Hepatocyte (in vitro differentiated cells): ENCODE measurements around the gene ZBTB44.

Experiments
- EZH2 ChIP-seq: fragments of 200-600 bp; sonication (generic); IDR thresholded peaks from 2 replicates; pipeline ENCODE4 v1.6.1; 2016; ENCODE audit warnings: antibody characterized with exemption, mild to moderate bottlenecking, borderline replicate concordance
- EZH2phosphoT487 ChIP-seq: fragments of 200-600 bp; sonication (generic); IDR thresholded peaks from one replicate; pipeline ENCODE4 v1.6.1; 2018; ENCODE audit warnings: antibody characterized with exemption, mild to moderate bottlenecking, low read depth, moderate library complexity; ENCODE audit not compliant: unreplicated experiment, severe bottlenecking
- TF ChIP-seq, protein P1 (sequence below): fragments of 200-600 bp; sonication (generic); IDR thresholded peaks from 2 replicates; pipeline ENCODE4 v1.5.1; 2016; ENCODE audit warnings: antibody characterized with exemption, mild to moderate bottlenecking; ENCODE audit not compliant: poor library complexity

DNA sequence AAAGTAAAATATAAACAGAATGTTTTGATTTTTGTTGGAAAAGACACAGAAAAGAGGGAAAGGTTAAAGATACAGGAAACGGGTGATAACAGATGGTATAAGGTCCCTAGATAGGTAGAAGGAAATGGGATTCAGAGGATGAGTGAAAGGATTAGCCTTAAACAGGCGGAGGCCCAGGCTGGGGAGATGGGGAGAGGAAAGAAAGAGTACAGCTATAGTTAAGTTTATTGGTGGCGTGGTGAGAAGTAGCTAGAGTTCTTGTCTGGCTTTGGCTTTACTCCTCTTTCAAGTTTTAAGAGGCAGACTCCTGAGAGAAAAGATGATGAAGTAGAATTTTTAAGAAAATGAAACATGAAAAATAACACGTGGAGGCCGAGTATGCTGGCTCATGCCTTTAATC lies 13.7 kb downstream of the ZBTB44 start:
- TF ChIP-seq, protein P1, sequence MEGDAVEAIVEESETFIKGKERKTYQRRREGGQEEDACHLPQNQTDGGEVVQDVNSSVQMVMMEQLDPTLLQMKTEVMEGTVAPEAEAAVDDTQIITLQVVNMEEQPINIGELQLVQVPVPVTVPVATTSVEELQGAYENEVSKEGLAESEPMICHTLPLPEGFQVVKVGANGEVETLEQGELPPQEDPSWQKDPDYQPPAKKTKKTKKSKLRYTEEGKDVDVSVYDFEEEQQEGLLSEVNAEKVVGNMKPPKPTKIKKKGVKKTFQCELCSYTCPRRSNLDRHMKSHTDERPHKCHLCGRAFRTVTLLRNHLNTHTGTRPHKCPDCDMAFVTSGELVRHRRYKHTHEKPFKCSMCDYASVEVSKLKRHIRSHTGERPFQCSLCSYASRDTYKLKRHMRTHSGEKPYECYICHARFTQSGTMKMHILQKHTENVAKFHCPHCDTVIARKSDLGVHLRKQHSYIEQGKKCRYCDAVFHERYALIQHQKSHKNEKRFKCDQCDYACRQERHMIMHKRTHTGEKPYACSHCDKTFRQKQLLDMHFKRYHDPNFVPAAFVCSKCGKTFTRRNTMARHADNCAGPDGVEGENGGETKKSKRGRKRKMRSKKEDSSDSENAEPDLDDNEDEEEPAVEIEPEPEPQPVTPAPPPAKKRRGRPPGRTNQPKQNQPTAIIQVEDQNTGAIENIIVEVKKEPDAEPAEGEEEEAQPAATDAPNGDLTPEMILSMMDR: no peak
- TF ChIP-seq EZH2phosphoT487 (no peak), EZH2 (no peak)
